Measurements from ENCODE around the gene UBE2E1.
A peak's percentile ranks its signal among the peaks of the same experiment; 100 is the strongest.

DNA sequence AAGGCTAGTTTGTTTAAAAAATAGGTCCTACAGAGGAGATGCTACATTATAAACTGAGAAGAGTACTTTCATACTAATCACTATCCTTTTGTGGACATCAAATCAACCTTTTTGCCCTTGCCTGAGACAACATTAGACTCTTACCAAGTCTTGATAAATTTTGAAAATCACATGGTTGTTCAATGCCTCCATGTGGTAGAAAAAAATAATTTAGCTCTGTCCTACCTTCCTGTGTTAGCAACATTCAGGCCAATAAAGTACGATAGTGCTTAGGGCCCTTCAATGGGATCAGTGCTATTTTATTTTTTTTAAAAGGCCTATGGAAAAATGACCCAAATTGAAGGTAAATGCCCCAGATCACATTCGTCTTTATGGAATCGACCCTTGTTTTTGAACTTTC, 5.0 kb upstream of the UBE2E1 start:
- TF ChIP-seq POLR2A (IDR thresholded peaks at IDR 0.05), result no peak
- TF ChIP-seq, protein P1, sequence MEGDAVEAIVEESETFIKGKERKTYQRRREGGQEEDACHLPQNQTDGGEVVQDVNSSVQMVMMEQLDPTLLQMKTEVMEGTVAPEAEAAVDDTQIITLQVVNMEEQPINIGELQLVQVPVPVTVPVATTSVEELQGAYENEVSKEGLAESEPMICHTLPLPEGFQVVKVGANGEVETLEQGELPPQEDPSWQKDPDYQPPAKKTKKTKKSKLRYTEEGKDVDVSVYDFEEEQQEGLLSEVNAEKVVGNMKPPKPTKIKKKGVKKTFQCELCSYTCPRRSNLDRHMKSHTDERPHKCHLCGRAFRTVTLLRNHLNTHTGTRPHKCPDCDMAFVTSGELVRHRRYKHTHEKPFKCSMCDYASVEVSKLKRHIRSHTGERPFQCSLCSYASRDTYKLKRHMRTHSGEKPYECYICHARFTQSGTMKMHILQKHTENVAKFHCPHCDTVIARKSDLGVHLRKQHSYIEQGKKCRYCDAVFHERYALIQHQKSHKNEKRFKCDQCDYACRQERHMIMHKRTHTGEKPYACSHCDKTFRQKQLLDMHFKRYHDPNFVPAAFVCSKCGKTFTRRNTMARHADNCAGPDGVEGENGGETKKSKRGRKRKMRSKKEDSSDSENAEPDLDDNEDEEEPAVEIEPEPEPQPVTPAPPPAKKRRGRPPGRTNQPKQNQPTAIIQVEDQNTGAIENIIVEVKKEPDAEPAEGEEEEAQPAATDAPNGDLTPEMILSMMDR (IDR thresholded peaks at IDR 0.05), result peak in 3 of 4 experiments; percentile 36 to 42 (median 36)

All from gastroesophageal sphincter (tissue), 3 donors.